G401.6 (cell line): ENCODE data around the gene DYRK1B.
"Not testable (repeated sequence)": the region's sequence is repeated elsewhere in the genome, so short reads cannot be mapped to it uniquely, and the experiment has no call there.

Experiments used
- FAIRE-seq: peaks from 2 replicates; lab custom pipeline; 2012; peaks lifted over from hg19 to GRCh38; lab: Jason Lieb, UNC

DYRK1B gene

DNA sequence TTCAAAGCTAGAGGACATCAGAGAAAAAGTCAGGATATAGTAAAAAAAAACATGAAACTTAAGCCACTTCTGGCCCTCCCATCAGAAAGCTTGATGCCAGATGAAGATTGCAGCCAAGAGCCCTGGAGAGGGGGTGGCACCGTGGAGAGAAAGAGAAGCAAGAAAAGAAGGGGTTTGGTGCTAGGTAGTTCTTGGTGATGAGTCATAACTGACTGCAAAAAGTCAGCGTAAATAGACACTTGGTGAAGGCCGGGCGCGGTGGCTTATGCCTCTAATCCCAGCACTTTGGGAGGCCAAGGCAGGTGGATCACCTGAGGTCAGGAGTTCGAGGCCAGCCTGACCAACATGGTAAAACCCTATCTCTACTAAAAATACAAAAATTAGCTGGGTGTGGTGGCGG is 25.3 kb downstream of the DYRK1B start:
- FAIRE-seq, result not testable (repeated sequence)

DNA sequence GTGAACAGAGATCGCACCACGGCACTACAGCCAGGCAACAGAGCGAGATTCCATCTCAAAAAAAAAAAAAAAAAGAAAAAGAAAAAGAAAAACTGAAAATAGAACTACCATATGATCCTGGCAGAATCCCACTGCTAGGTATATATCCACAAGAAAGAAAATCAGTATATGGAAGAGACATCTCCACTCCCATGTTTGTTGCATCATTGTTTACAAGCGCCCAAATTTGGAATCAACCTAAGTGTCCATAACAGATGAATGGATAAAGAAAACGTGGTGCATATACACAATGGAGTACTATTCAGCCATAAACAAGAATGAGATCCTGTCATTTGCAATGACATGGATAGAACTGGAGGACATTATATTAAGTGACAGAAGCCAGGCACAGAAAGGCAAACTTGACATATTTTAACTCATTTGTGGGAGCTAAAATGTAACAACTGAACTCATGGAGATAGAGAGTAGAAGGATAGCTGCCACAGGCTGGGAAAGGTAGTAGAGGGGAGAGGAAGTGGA is 26.1 kb downstream of the DYRK1B start:
- no peak for FAIRE-seq

DNA sequence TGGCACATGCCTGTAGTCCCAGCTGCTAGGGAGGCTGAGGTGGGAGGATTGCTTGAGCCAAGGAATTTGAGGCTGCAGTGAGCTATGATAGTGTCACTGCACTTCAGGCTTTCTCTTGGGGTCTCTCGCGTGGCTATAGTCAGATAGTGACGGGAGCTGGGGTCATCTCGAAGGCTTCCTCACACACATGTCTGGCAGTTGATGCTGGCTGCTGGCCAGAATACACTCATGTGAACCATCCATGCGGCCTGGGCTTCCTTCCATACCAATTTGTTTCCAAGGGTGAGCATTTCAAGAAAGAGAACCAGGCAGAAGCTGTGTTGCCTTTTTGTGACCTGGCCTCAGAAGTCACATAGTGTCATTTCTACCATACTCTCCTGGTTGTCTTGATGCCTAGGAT is 28.9 kb downstream of the DYRK1B start:
- no peak for FAIRE-seq

DNA sequence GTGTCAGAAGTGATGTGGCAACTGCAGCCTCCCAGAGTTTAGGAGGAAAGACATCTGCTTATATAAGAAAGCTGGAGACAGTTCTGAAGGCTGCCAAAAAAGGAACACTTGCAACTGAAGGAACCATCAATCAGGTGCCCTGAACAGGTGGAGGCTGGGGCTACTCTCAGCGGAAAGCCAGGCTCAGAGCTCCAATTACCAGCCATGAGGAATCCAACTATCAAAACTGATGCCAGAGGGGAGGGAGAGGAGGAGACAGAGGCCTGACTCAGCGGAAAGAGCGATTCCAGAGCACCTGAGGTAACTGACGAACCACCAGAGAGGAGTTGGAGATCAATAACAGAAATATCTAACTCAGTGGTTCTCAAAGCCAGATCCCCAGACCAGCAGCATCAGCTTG is 31.0 kb downstream of the DYRK1B start:
- FAIRE-seq, result no peak

DNA sequence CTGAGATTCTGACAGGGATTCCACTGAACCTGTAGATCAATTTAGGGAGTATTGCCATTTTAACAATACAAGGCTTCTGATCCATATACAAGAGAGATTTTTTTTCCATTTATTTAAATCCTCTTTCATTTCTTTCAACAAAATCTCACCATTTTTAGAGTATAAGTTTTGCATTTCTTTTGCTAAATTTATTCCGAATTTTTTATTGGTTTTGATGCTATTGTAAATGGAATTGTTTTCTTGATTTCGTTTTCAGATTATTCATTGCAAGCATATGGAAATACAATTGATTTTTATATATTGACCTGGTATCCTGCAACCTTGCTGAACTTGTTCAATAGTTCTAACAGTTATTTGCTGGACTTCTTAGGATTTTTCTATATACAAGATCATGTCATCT is 36.9 kb downstream of the DYRK1B start:
- FAIRE-seq, result no peak

DNA sequence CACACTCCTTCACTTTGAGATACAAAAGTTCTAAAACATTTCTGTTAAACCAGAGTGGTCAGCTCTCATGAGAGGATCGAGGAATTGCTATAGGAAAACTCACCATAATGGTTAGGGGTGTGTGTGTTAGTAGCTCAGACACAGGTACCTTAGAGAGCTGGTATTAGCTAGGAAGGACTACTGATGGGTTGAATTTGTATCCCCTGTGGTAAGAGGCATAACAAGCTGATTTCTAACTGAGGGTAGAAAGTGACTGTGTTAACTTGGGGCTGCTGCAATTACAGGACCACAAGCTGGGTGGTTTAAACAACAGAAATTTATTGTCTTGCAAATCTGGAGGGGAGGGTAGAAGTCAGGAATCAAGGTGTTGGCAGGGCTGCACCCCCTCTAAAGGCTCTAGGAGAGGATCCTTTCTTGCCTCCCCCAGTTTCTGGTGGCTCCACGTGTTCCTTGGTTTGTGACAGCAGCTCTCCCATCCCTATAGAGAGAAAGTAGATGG is 37.9 kb downstream of the DYRK1B start:
- FAIRE-seq, result no peak

DNA sequence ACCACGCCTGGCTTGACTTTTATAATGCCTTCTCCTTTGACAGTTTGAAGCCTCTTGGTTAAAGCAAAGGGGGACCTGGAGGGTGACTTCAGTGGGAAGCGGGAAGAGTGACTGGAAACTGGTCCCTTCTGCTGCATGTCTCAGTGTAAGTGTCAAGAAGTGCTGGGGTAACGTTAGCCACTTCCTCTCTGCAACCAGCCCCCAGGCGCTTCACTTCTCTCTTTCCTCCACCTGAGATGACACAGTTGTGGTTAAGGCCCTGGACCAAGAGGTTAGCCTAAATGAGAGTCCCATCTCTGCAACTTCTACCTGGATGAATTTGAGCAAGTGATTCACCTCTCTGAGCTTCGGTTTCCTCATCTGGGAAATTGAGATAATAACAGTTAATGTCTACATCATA is 39.0 kb downstream of the DYRK1B start:
- no peak for FAIRE-seq

DNA sequence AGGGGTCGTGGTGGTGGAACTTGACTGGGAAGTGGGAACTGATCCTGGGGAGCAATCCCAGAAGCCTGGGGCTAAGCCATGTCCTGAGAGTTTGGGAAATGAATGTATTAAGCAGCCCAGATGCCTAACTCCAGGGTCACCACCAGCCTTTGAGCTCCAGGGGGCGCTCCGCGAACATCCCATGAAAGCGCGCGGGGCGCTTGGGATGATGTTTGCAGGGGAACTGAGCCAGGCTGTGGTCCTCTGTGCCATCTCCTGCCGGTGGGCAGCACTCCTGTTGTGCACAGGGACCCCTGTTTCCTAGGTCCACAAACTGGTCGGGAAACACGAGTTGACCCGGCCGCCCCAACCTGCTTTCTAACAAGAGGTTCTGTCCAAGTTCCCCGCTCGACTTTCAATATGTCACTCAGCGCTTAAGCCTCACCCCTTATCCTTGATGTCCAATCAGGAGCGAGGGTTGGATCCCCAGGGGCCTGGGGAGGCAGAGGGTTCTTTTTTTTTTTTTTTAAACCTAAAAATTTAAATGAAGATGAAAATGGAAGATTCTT is 40.9 kb downstream of the DYRK1B start:
- peak; percentile 13 for FAIRE-seq

DNA sequence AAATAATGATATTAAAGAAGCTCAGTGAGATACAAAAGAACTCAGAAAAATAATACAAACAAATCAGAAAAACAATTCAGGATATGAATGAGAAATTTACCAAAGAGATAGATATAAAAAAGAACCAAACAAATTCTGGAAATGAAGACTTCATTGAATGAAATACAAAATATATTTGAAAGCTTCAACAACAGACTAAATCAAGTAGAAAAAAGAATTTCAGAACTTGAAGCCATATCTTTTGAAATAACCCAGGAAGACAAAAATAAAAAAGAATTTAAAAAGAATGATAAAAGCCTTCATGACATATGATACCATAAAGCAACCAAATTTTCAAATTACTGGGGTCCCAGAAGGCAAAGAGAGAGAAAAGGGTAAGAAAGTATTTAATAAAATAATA is 45.7 kb downstream of the DYRK1B start:
- no peak for FAIRE-seq

DNA sequence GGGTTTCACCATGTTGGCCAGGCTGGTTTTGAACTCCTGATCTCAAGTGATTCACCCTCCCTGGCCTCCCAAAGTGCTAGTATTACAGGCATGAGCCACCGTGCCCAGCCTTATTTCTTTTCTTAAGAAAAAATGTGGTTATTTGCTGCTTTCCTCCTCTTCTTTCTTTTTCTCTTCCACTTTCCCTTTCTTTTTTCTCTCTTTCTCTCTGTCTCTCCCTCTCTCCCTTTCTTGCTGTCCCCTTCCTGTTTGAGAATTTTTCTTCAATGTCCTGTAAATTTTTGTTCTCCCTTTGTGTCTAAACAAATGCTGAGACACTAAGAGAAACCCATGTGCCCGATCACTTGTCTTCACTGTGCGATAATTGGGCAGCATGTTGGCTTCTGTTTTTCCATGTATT is 53.1 kb downstream of the DYRK1B start:
- FAIRE-seq, result no peak

DNA sequence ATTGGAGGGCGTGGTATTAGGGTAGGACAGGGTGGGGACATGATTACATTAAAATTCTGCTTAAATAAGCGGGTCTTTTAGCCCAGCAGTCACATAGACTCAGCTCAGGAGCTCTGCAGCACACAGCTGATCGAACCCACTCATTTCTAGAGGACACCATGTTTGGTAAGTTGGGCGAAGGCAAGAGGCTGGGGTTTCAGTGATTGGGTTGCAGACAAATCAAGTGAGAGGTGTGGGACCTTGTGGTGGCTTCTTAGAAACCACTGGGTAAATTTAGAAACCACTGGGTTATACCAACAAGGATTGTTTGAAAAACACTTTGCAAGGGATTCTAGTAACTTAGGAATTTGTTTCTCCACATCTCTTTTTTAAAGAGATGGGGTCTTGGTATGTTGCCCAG is 55.2 kb downstream of the DYRK1B start, which contains the start of gene LEUTX:
TSS of gene LEUTX (plus strand) at position 92 of the 400 bp plus-strand sequence. CDS start at position 159, 67 bp downstream.
- no peak for FAIRE-seq
